HG03469 (cell line): Measurements from ENCODE around the gene P2RY2.
"Not testable (repeated sequence)": the region's sequence is repeated elsewhere in the genome, so short reads cannot be mapped to it uniquely, and the experiment has no call there.

Experiments used
- ATAC-seq: cut with Tn5 transposase; IDR thresholded peaks from one replicate; pipeline ENCODE4 v1.9.1; 2021; ENCODE audit warnings: mild to moderate bottlenecking, moderate library complexity, moderate number of reproducible peaks; ENCODE audit not compliant: unreplicated experiment

The P2RY2 gene

DNA sequence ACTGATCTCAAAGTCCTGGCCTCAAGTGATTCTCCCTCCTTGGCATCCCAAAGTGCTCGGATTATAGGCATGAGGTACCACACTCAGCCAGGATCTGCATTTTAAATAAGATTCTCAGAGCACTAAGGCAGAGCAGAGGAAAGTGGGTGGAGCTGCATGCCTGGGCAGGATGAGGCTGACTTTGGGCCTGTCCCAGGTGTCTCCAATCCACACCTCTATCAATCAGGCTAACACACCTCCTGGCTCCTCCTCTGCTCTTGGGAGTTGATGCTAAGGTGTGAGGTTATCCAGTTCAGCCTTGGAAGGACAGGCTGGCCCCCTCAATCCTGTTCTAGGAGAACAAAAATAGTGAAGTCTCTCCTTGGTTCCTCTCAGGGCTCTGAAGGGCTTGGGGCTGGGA is 30.2 kb upstream of the P2RY2 start:
- ATAC-seq: no peak

DNA sequence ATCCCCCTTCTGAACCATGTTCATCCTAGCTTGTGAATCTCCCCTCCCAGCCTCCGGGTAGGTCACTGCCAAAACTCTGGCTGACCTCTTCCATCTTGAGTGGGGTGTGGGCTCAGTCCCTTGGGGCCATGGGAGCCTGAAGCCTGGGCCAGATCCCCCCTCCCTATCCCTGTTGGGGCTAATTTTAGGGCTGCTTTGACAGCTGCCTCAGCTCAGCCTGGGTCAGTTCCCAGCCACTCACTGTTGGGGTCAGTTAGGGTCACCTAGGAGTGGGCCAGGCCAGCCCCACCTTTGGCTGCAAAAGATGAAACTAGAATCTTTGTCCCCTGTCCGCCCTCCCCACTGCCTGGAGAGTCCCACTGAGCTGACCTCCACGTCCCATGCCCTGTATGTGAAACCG is 29.8 kb upstream of the P2RY2 start:
- ATAC-seq: no peak

DNA sequence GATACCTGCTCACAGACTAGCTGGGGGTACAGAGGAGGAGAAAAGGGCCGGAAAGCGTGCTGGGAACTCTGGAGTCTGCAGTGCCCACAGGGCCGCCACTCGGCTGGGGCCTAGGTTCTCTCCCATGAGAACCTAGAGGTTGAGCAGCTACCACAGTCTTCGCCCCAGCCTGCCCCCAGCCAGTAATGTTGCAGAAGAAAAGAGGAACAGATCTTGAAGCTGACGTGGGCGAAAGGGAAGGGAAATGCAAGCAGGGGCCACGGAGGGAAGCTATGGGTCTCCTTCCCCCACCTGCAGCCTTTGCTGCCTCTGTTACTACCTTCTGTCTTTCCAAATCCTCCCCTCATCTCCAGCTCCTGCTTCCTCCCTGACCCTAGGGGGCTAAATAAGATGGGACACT is 28.8 kb upstream of the P2RY2 start:
- no peak for ATAC-seq

DNA sequence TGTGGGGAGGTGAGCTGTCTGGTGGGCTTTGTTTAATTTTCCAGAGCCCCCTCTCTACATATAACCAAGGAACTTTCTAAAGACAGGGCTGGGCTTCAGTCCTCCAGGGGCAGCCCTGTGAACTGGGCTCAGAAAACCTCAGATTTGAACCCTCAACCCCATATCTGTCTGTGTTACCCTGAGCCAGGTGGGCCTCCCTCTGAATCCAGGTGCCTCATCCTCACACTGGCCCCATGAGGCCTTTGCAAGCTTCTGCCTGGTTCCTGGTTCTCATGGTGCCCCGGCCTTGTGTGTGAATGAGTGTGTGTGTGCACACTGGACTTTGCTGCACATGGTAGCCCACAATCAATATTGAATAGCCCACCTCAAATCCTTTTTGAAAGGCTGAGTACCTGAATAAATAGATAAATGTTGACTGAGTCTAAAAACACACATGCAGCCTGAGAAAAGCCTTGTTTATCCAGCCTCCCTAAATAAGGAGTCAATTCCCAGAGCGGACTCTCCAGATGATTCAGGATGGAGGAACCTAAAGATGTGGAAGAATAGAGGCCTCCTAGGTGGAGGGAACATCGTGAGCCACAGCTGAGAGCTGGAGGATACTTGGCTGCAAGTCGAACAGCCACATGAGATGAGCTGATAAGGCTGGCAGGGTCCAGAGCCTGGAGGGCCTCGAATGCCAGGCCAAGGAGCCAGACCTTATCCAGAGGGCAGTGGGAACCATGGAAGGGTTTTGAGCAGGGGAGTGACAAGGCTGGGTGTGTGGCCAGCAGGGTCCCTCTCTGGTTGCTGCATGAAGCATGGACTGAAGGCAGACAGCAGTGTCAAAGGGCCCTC is 28.1 kb upstream of the P2RY2 start:
- ATAC-seq: no peak

DNA sequence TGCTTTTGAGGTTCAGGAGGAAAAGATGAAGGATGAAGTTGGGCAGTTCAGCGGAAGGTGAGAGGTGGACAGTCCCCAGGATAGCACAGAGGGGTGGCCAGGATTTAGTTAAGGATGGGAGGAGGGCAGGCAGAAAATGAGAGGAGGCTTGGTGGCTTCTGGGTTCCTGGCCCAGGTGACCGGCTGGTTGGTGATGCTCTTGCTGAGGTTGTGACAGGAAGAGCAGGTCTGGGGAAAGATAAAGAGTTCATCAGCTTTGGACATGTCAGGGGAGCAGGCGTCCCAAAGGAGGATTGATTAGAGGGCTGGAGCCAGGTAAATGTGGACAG is 27.6 kb upstream of the P2RY2 start:
- no peak for ATAC-seq

DNA sequence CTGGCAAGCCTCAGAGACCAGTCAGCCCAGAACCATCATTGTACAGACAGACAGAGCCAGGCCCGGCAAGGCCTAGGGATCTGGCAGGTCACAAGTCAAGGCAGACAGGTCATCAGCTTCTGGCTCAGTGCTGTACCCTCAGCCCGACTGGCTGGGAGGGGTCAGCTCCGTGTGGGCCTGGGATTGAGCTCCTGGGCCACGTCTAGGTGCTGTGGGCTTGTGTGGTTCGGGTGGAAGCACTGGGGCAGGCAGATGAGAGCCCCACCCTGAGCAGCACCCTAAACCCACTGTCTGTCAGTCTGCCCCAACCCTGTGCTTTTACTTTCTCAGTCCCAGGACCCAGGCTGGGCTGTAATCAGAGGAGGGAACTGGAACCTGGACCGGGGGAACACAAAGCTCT is 26.9 kb upstream of the P2RY2 start:
- no peak for ATAC-seq

DNA sequence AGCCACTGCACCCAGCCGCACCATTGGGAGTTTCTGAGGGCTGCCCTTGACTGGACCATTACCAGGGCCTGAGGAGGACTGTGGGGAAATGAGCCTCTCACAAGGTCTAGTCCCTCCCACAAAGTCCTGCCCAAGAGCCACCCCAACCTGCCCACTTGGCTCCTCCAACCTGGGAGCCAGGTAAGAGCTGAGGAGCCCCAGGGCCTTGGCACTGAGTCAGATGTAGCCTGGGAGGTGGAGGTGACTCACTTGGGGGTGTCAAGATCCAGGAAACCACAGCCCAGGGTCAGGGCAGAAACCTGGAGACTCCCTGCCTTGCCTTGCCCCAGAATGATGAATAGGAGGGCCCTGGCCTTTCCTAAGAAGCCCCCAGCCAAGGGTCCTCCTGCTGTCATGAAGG is 25.8 kb upstream of the P2RY2 start:
- ATAC-seq: no peak

DNA sequence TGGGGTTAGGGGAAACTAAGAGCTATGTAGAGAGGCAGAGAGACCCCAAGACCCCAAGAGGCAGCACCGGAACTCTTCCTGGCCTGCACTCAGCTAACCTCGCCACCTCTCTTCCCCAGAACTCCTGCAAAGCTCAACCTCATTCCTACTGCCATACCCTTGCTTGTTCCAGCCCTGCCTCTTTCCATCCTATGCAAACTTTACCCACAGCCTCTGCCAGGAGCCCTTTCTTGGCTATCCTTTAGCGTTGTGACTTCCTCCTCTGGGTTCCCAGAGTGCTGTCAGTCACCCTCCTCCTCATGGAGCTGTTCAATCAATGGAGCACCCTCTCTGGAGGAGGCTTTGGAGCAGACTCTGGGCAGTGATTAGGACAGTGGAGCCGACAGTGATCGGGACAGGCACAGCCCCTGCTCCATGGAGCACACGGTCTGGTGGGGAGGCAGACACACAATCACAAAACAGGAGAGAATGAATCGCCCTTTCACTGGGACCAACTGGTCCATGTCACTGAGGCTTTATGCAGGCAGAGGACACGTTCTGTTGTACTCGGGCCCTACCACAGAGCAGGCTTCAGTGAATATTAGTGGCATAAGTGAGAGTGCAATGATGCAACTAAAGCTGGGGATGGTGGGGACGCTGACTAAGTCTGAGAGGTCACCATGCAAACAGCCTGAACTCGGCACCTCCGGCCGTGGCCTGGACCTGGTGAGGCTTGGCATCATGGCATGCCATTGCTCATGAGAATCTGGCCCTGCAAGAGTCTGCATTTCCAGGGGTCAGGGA is 24.6 kb upstream of the P2RY2 start:
- no peak for ATAC-seq

DNA sequence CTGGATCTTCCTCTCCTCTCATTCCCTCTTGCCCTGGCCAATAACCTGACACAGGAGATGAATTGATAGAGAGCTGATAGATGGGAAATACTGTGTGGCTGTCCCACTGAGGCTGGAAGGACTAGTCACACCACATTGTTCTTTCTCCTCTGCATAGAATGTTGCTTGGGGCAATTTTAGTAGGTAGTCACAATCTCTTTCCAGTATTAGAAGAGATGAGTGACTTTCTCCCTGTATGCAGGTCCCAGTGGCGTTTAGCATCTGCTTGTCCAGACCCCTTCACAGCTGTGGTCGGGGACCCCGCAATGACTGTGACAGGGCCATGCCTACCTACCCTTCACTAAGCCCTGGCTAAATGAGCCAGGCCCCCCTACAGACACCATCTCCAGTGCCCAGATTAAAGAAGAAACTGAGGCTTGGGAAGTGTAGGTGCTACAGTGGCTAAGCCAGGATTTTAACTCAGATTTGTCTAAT is 24.0 kb upstream of the P2RY2 start:
- no peak for ATAC-seq

DNA sequence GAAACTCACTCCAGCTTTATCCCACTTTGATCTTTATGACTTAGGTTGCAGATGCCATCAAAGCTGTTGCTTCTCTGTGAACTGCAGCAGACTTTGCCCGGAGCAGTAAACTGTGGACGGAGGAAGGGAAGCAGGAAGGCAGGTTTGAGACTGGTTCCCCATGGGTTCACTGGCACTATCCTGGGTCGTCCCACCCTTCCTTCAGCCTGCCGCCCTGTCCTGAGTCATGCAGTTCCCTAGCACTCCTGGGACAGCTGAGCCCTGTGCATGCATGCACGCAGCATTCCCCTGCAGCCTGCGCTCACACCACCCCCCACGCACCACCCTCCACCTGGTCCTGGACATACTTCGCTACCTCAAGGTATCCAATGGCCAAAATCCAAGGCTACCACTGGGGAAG is 23.5 kb upstream of the P2RY2 start:
- no peak for ATAC-seq

DNA sequence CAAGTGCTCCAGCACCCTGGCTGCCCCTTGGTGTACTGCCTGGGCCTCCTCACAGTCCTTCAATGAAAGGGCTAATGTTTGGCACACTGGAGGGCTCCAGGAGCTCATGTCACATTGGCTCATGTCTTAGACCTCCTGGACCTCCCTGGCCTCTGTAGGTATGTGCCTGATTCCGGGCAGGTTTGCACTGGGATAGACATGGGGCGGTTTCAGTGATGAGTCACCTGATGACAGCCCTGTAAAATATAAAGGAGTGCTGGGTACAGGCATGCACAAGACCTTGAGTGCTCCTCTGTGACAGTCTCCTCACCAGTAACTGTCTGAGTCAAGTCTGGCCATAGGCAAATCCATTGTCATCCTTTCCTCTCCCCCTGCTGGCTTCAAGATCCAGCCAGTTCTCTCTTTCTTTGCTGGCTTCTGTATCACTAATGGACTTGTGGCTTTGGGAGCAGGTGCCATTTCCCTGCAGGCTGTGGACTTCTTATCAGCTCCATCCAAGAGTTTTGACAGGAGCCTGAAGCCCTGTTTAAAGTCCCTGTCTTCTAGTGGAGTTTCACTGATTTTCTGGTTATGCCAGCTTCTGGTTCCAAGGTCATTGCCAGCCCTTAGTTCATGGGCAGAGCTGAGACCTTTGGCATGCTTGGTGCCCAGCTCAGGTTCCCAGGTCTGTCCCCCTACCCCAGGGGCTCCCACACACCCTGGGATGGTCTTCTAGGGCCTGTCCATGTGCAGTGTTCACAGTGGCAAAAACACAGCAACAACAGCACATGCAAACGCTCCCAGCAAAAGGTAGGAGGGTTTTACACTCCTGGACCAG is 22.7 kb upstream of the P2RY2 start:
- ATAC-seq: no peak

DNA sequence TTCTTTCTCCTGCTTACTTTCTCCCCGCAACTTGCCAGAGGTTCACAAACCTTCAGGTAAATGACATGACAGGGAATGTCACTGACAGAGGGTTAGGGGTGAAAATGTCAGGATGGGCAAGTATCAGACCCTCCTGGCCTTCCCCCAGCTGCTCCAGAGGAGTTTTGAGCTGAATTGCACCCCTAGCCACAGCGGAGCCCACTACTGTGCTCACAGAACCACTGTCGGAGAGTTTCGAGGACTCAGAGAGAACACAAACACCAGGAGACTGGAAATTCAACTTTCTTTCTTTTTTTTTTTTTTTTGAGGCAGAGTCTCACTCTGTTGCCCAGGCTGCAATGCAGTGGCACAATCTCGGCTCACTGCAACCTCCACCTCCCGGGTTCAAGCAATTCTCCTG is 21.5 kb upstream of the P2RY2 start:
- no peak for ATAC-seq

DNA sequence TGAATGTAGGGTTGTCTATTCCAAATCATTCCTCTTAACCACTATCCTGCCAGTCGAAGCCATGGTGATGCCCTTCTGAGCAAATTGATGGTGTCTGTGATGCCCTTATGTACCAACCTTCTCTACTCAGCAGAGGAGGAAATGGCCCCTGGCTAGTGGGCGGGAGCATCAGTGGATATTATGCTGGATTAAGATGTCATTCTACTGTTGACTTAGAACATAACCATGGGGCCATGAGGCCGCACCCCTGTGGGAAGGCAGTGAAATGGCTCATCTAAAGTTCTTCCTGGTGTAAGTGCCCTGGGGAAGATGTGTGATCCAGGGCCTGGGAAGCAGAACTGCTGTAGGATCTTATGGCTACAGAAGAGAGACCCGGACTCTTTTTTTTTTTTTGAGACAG is 20.7 kb upstream of the P2RY2 start:
- no peak for ATAC-seq

DNA sequence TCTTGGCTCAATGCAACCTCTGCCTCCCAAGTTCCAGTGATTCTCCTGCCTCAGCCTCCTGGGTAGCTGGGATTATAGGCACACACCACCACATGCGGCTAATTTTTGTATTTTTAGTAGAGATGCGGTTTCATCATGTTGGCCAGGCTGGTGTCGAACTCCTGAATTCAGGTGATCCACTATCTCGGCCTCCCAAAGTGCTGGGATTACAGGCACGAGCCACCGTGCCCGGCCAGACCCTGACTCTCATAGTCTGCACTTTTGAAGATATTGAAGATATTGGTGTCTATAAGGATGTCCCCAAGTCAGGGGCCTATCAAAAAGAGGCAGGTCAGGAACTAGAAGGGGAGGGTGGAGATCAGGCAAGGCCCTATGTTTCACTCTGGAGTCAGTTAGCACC is 20.3 kb upstream of the P2RY2 start:
- ATAC-seq: not testable (repeated sequence)

DNA sequence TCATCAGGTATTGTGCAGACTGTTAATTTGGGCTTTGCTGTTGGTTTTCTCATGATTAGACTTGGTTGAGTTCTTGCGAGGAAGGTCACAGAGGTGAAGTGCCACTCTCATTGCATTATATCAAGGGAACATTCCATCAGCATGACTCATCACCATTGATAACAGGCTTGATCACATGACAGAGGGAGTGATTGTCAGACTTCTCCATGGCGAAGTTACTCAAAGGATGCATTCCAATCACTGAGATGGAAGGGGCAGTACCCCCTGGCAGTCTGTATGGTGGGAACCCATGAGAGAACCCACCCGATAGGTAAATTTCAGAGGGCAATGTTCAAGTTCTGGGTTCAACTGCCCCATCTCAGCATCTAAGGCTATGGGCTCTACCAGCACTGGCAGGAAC is 19.4 kb upstream of the P2RY2 start:
- ATAC-seq: no peak

DNA sequence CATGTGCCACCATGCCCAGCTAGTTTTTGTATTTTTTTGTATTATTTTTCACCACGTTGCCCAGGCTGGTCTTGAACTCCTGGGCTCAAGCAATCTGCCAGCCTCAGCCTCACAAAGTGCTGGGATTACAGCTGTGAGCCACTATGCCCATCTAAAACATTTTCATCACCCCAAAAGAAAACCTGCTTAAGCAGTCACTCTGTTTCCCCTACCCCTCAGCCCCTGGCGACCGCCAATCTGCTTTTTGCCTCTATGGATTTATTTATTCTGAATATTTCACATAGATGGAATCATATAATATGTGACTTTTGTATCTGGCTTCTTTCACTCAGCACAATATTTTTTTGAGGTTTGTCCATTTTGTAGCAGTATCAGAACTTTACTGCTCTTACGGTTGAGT is 18.6 kb upstream of the P2RY2 start:
- ATAC-seq: no peak

DNA sequence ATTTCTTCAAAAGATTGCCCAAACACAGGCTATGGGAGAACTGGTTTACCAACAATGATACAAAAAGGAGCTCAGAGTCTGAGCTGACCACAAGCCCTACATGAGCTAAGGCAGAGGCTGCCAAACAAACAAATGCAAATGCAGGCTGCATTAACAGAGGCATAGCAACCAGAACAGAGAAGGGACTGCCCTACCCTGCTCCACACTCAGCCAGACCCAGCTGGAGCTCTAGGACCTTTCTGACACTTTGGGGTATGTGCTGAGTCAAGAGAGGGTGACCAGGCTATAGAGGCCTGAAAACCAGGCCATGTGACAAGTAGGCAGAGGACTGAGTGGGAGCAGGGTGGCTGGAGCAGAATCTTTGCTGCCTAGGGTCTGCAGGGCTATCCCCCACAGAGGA is 17.8 kb upstream of the P2RY2 start:
- ATAC-seq: no peak

DNA sequence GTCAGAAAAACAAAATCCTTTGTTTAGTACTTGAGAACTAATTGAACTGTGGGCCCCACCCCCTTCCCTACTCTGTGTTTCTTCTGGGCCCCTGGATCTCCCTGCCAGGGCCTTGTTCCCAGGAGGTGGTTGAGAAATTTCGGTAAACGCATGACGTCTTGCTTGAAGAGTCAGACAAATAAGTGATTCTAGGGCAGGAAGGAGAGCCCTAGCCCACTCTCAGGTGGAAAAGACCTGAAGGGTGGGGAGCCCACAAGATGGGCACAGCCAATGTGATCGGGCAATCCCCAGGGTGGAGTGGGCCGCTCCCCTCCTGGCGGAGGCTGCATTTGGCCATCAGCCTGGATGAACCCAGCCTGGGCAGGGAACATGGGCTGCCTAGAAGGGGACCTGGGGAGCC is 16.8 kb upstream of the P2RY2 start:
- no peak for ATAC-seq

DNA sequence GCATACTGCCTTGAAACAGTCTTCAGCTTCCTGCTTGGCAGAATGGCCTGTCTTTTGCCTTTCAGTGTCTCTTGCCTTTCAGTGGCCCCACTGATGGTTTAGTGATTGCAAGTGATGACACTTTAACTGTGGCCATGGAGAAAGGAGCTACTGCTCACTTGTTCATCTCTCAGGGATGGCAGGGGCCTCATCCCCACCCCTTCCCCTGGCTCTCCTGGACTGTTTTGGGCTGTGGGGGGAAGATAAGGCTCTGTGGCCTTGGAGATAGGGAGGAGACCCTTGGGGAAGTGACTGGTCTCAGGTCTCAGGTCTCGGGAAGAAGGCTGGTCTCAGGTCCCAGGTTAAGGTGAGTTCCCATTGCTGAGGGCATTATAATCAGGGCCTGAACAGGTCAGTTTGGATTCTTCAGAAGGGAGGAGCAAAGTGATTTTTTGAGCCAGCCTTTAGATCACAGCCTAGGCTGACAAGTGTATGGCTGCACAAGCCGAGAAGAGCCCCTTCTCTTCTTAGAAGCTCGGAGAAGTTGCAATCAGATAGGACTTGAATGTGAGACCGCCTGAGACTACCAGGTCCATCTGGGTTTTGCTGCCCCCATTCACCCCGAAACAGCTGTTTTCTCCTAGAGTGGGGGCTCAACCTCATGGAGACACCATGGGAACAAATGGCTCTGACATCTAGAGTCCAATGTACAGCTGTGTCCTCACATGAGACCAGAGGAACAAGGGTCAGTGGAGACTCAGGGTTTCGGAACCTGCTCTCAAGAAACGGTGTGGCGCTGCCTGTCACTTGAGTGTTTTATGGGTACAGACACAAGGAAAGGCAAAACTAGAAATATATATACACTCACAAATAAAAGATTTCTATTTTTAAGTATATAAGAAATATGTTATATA is 15.9 kb upstream of the P2RY2 start:
- ATAC-seq: no peak

DNA sequence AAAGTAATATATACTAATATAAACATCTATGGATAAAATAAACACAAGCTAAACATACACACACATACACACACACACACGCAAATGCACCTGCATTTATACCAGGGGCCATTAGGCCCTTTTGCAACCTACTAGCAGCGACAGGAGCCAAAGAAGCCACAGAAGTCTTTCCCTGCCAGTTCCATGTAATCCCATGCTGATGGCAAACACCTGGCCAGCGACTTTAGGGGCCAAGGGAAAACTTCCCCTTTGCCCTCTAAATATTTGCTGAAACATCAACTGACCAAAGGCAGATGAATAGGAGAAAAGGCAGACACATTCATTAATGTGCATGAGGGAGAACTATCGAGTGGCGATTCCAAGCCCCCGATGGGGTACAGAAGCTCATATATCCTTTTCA is 14.8 kb upstream of the P2RY2 start:
- no peak for ATAC-seq

DNA sequence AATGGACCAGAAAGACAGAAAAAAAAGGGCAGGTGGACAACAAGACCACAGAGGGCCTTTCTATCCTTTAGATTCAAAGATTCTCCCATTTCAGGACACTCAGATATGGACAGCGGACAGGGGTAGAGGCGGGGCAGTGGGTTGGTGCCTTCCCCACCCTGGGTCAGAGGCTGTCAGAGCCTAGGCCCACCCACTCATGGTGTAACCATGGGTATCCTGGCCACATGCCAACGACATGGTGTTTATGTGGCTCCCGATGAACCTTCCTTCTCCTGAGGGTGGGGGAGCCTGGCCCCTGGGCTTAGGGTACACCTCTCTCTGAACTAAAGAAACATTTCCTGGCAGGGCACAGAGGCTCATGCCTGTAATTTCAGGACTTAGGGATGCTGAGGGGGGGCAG is 14.3 kb upstream of the P2RY2 start:
- no peak for ATAC-seq
